ENCODE data around the gene ENTPD1.
"Not testable (repeated sequence)": the region's sequence is repeated elsewhere in the genome, so short reads cannot be mapped to it uniquely, and the experiment has no call there.

ENTPD1 gene

GRCh38 chr10:95716466-95716865 lies 39.5 kb upstream of the ENTPD1 start:
- Histone ChIP-seq H3K4me3 (ENCODE audit: severe bottlenecking) (no peak overlapping the region), H3K27ac (ENCODE audit: poor library complexity, severe bottlenecking) (no peak overlapping the region), H3K36me3 (ENCODE audit: low read depth) (no peaks in the 10 kb centered on the region), H3K9me3 (ENCODE audit: severe bottlenecking) (peaks cover 1% of the 10 kb centered on the region), H3K4me1 (ENCODE audit: insufficient read depth, poor library complexity, severe bottlenecking) (no peaks in the 10 kb centered on the region), H3K27me3 (ENCODE audit: insufficient read depth, poor library complexity, severe bottlenecking) (no peaks in the 10 kb centered on the region)
- DNase-seq (ENCODE audit: low spot score) (no peak), ATAC-seq (ENCODE audit: low read depth) (no peak)
- TF ChIP-seq CTCF (IDR thresholded peaks at IDR 0.05; ENCODE audit: poor library complexity, severe bottlenecking) = no peak

GRCh38 chr10:95716866-95717265 lies 39.1 kb upstream of the ENTPD1 start:
- TF ChIP-seq CTCF (IDR thresholded peaks at IDR 0.05; ENCODE audit: poor library complexity, severe bottlenecking) = no peak
- Histone ChIP-seq H3K36me3 (ENCODE audit: low read depth) (no peaks in the 10 kb centered on the region), H3K4me3 (ENCODE audit: severe bottlenecking) (no peak overlapping the region), H3K27me3 (ENCODE audit: insufficient read depth, poor library complexity, severe bottlenecking) (no peaks in the 10 kb centered on the region), H3K9me3 (ENCODE audit: severe bottlenecking) (peaks cover 1% of the 10 kb centered on the region), H3K4me1 (ENCODE audit: insufficient read depth, poor library complexity, severe bottlenecking) (no peaks in the 10 kb centered on the region), H3K27ac (ENCODE audit: poor library complexity, severe bottlenecking) (no peak overlapping the region)
- no peak for DNase-seq (ENCODE audit: low spot score)
- ATAC-seq (ENCODE audit: low read depth) = no peak

- H3K4me1 ChIP-seq (ENCODE audit: insufficient read depth, poor library complexity, severe bottlenecking); H3K9me3 ChIP-seq (ENCODE audit: severe bottlenecking); DNase-seq (ENCODE audit: low spot score); ATAC-seq (ENCODE audit: low read depth); H3K36me3 ChIP-seq (ENCODE audit: low read depth); H3K4me3 ChIP-seq (ENCODE audit: severe bottlenecking); H3K27me3 ChIP-seq (ENCODE audit: insufficient read depth, poor library complexity, severe bottlenecking); H3K27ac ChIP-seq (ENCODE audit: poor library complexity, severe bottlenecking): not testable (repeated sequence)
Measured at GRCh38 chr10:95720745-95721144, 35.2 kb upstream of the ENTPD1 start.

- not testable (repeated sequence) for DNase-seq (ENCODE audit: low spot score); H3K9me3 ChIP-seq (ENCODE audit: severe bottlenecking); H3K36me3 ChIP-seq (ENCODE audit: low read depth); H3K27me3 ChIP-seq (ENCODE audit: insufficient read depth, poor library complexity, severe bottlenecking); ATAC-seq (ENCODE audit: low read depth); H3K4me3 ChIP-seq (ENCODE audit: severe bottlenecking); H3K4me1 ChIP-seq (ENCODE audit: insufficient read depth, poor library complexity, severe bottlenecking); H3K27ac ChIP-seq (ENCODE audit: poor library complexity, severe bottlenecking)
Measured at GRCh38 chr10:95722496-95722895, 33.5 kb upstream of the ENTPD1 start.

GRCh38 chr10:95728526-95728925 lies 27.4 kb upstream of the ENTPD1 start:
- Histone ChIP-seq H3K4me3 (ENCODE audit: severe bottlenecking) (no peak overlapping the region), H3K27ac (ENCODE audit: poor library complexity, severe bottlenecking) (no peak overlapping the region), H3K9me3 (ENCODE audit: severe bottlenecking) (no peaks in the 10 kb centered on the region), H3K36me3 (ENCODE audit: low read depth) (no peaks in the 10 kb centered on the region), H3K27me3 (ENCODE audit: insufficient read depth, poor library complexity, severe bottlenecking) (no peaks in the 10 kb centered on the region), H3K4me1 (ENCODE audit: insufficient read depth, poor library complexity, severe bottlenecking) (no peaks in the 10 kb centered on the region)
- no peak for TF ChIP-seq CTCF (IDR thresholded peaks at IDR 0.05; ENCODE audit: poor library complexity, severe bottlenecking)
- ATAC-seq (ENCODE audit: low read depth) = no peak
- DNase-seq (ENCODE audit: low spot score) = no peak

- no peak for DNase-seq (ENCODE audit: low spot score)
- no peak overlapping the region for H3K27ac ChIP-seq (ENCODE audit: poor library complexity, severe bottlenecking)
- H3K9me3 ChIP-seq (ENCODE audit: severe bottlenecking) = no peaks in the 10 kb centered on the region
- no peaks in the 10 kb centered on the region for H3K4me1 ChIP-seq (ENCODE audit: insufficient read depth, poor library complexity, severe bottlenecking)
- no peak for TF ChIP-seq CTCF (IDR thresholded peaks at IDR 0.05; ENCODE audit: poor library complexity, severe bottlenecking)
- no peak for ATAC-seq (ENCODE audit: low read depth)
- H3K27me3 ChIP-seq (ENCODE audit: insufficient read depth, poor library complexity, severe bottlenecking) = no peaks in the 10 kb centered on the region
- H3K36me3 ChIP-seq (ENCODE audit: low read depth) = no peaks in the 10 kb centered on the region
- H3K4me3 ChIP-seq (ENCODE audit: severe bottlenecking) = no peak overlapping the region
Measured at GRCh38 chr10:95729323-95730055, 26.5 kb upstream of the ENTPD1 start.

Measured in RWPE2 (cell line).